ENCODE results near the gene CGB8. TPM values are rescaled to one million over a fixed set of nuclear protein-coding genes. Genes with fewer than 3 reads are reported as not detected.
A peak's percentile ranks its signal among the peaks of the same experiment; 100 is the strongest.
"Not testable (repeated sequence)": the region's sequence is repeated elsewhere in the genome, so short reads cannot be mapped to it uniquely, and the experiment has no call there.

CGB8 gene
- polyA plus RNA-seq, 12 donors, result 0.27 to 1.2 (median 0.71) TPM; not detected in 5

DNA sequence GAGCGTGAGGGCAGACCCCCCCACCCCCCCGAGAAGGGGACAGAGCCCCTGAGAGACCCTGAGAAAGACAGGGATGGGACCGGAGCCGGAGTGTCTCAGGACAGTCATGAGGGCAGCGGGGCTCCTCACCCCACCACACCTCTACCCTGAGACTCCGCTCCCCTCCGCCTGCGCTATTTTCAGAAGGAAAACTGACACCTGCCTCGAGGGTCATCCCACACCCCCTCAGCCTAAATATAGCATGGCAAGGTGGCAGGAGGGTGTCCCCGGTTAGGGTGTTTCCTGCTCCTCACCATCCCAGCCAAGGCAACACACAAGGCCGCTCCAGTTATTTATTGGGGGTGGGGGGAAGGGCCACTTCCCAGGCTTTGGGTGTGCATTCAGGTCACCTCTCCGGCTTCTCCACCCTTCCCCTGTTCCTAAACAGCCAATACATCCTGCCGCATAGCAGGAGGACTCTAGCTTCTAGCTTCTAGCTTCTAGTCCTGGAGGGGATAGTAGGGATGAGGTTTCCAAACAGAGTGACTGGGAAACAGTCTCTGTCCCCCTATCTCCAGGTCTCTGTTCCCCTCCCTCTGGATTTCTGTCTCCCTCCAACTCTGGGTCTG, 17.1 kb upstream of the CGB8 start:
- DNase-seq, result no peak

DNA sequence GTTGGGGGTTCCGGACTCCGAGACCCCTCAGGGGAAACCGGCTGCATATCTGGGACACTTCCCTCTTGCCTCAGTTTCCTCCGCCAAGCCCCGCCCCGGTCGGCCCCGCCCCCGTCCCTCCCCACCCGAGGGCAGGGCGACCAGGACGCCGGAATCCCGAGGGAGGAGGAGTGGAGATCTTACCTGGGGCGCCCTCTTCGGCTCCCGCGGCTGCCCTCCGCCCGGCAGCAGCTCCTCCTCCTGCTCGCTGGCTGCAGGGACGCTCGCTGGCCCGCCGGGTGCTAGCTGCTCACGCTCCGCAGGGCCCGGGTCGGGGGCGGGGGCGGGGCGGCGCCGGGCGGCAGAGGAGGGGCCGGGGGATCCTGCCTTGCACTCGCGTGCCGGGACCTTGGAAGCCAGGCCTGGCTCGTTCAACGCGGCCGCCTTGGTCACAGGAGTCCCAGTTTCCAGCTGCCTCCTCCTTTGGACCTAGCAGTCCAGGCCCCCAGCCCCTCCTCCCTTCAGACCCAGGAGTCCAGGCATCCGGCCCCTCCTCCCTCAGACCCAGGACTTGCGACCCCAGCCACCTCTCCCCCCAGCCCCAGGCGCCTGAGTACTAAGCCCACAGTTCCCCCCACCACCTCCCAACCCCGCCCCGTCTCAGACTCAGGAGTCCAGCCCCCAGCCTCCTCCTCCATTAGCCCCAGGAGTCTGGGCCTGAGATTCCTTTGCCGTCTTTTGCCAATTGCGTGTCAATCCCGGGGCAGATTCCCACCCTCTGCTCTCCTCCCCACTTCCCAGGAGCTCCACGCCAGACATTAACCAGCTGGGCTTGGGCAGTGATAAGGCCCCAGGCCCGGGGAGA, 16.1 kb upstream of the CGB8 start, which contains the start of gene NTF4:
TSS of gene NTF4 (minus strand) at position 51 of the 844 bp plus-strand sequence. CDS start 2,821 bp downstream, outside the sequence.
- DNase-seq, result no peak

DNA sequence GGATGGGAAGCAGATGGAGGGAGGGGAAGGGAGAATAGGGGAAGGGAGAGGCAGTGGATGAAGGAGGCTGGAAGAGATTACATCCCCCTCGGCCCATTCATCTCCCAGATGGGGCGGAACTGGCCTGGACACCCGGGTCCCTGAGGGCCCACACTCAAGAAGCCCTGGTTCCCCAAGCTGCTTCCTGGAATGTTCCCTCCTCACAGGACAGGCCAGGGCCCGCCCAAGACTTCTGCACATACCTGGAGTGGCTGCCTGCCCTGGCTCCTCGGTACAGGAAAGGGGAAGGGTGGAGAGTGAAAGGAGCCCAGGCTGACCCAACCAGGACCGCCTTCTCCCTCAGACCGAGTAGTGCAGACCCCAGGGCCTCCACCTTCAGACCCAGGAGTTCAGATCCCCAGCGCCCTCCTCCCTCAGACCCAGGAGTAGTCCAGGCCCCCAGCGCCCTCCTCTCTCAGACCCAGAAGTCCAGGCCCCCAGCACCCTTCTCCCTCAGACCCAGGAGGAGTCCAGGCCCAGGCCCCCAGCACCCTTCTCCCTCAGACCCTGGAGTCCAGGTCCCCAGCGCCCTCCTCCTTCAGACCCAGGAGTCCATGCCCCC, 15.2 kb upstream of the CGB8 start:
- DNase-seq, result no peak

DNA sequence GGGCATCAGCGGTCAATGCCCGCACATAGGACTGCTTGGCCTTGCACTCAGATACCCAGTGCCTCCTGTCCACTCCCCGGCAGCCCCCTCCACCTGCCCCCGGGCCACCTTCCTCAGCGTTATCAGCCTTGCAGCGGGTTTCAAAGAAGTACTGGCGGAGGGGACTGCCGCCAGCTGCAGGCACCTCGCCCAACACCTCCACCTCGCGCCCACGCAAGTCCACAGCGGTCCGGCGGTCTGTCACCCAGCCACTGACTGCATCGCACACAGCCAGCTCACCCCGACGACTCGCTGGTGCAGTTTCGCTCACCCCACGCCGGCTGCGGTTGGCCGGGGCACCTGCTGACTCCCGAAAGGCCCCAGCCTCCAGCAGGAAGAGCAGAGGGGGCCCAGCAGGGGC, 12.5 kb upstream of the CGB8 start:
- DNase-seq, result no peak

DNA sequence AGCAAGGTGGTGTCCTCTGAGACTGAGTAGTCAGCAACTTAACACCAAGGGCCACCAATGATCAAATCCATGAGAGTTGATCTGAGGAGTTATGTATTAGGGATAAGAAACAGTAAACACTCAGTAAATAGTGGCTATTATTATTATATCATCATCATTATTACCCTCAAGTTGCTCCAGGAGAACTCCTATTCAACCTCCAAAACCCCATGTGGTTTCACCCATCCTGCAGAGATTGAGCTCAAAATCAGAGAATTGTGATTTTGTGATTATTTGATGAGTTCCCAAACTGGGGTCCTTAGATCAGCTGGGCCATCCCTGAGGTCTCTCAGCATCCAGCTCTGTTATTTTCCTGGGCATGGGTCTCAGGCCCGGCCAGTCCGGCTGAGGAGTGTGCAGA, 12.1 kb upstream of the CGB8 start:
- DNase-seq, result no peak

DNA sequence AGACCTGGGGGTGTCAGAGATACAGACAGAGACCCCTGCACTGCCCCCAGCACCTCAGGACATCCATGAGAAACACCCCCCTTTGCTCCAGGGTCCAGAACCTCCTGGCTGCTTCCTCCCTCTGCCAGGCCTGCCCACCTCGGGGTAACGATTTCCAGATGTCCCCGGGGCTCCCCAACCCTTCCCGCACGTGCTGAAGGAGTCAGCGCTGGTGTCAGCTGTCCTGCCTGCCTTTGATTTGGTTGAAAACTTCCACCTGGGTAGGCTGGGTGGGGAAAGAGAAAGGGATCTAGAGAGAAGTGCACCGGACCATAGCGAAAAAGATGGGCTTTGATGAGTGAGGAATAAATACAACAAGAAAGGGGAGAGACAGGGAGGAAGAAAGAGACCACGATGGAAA, 10.1 kb upstream of the CGB8 start:
- DNase-seq, result no peak

DNA sequence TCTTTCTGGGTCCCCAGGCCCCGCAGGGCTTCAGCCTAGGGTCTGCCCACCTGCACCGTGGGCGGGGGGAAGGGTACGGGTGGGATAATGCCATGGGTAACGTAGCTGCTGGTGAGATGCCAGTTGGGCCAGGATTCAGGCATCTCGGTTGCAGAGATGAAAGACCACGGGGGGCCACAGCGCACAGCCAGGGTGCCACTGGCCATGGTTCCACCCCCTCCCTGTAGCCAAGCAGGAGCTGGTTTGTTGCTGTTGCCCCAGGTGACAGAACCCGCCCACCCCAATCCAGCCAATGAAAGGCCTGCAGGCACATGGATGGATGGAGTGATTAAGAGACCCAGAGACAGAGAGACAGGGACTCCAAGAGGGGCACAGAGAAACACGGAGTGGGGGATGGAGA, 9.7 kb upstream of the CGB8 start:
- no peak for DNase-seq

DNA sequence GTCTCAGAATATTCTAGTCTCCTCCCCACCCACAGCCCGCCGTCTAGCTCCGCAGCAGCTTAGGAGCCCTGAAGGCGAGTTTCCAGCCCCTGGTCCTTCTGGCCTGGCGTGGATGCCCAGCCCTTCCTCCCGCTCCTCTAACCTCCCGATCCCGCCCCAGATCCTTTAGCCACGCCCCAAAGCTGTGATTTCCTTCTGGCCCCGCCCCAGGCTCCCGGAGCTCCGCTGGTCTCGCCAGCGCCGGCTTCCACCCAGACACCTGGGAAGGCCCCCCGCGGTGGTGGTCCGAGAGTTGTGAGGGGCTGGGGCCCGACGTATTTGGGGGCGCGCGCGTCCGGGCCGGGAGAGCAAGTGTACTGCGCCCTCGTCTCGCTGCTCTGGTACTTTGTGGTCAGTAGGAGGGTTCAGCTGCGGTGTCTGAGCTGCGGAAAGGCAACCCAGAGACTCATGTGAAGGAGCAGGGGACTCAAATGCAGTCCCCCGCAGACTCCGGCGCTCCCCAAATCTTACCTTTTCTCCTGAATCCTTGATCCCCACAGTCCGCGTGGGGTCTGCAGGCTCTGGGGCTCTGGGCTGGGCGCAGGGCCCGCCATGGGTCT, 8.8 kb upstream of the CGB8 start, which contains the start of gene CGB7:
TSS of gene CGB7 (minus strand) at position 114 of the 599 bp plus-strand sequence. CDS start 2,374 bp downstream, outside the sequence.
- DNase-seq, result no peak

DNA sequence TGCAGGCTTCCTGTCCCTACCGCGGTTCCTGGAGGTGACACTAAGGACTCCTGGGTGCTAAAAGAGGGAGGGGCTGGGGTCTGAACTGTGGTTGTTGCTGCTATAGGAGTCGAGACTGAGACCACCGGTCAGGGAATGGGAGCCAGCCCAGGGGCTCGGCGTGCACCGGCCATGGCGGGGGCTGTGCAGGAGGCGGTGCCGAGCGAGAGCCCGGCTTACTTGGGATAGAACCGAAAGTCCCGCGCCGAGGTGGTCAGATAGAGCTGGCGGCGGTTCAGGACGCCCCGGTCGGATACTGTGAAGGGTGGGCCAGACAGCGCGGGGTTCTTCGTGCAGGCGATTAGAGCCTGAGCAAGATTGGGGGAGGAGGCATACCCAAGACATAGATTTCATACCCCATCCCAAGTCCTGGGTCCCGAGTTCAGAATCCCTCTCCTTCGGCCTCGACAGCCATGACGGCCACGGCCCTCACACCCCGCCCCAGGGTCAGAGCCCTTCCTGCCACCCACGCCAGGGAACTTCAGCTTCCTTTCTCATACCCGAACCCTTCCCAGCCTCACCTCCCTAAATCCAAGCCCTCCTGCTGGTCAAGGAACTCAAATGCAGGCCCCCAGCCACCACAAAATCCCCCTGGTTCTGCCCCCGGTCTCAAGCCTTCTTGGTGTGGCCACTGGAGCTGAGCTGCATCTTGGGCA, 8.1 kb upstream of the CGB8 start:
- not testable (repeated sequence) for DNase-seq

DNA sequence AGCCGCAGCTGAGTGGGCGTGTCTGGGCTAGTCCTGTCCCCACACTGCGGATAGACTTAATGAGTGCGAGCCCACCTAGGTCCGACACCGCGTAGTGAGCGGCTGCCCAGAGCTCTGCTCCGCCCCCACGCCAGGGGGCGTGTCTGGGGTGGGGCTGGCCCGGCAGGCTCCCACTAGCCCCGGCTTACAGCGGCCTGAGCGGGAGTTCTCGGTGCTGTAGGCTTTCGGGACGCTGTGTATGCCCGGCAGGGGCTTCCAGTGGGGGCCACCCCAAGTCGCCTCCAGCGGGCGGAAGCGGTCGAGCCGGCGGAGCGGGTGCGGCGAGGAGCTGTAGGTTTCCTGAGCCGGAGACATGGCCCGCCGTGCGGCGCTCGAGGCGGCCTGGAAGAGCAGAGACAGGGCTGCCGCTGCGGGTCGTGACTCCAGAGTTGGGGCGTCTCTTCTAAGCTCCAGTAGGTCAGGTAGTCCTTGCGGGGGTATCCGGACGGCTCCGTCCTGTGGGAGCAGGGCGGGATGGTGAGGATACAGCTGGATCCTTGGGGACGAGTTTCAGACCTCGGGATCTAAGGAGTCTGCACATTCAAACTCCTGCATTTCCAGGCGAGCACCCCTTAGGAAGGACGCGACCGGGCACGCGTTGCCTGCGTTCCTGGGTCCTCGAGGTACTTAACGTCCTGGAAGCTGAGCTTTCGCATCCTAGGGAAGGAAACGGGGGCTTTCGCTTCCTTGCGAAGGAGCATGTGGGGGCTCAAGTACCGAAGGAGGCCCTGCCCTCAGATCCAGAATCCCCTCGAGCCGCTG, 7.4 kb upstream of the CGB8 start:
- peak; percentile 35 for DNase-seq

DNA sequence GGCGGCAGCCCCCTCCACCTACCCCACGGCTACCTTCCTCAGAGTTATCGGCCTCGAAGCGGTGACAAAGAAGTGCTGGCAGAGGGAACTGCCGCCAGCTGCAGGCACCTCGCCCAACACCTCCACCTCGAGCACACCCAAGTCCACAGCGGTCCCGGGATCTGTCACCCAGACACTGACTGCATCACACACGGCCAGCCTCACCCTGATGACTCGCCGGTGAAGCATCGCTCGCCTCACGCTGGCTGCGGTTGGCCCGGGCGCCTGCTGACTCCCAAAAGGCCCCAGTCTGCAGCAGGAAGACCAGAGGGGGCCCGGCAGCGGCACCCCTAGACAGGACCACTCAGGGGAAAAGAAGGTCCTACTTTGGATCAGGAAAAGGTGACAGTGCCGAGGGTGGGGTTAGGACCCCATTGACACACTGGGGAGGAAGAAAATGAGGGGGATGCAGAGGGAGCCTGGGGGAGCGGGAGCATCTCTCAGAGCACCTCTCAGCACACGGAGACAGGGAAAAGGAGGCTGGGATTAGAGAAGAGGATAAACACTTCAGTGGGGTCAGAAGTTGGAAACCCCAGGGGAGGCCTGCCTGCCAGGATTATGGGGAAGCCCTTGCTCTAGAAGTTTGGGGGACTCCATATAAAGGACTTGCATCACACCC, 1.6 kb upstream of the CGB8 start:
- DNase-seq, result not testable (repeated sequence)

DNA sequence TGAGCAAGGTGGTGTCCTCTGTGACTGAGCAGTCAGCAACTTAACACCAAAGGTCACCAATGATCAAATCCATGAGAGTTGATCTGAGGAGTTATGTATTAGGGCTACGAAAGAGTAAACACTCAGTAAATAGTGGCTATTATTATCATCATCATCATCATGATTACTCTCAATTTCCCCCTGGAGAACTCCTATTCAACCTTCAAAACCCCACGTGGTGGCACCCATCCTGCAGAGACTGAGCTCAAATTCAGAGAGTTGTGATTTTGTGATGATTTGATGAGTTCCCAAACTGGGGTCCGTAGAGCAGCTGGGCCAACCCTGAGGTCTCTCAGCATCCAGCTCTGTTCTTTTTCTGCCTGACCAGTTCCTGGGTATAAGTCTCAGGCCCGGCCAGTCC, 923 bp upstream of the CGB8 start:
- DNase-seq, result not testable (repeated sequence)

DNA sequence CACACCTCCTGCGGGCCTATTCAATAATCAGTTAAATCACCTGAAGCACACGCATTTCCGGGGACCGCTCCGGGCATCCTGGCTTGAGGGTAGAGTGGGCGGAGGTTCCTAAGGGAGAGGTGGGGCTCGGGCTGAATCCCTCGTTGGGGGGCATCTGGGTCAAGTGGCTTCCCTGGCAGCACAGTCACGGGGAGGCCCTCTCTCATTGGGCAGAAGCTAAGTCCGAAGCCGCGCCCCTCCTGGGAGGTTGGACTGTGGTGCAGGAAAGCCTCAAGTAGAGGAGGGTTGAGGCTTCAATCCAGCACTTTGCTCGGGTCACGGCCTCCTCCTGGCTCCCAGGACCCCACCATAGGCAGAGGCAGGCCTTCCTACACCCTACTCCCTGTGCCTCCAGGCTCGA, 5.4 kb downstream of the CGB8 start, which contains the start of gene CGB5:
TSS of gene CGB5 (plus strand) at position 301 of the 400 bp plus-strand sequence. CDS start 362 bp downstream, outside the sequence.
- DNase-seq, result not testable (repeated sequence)

DNA sequence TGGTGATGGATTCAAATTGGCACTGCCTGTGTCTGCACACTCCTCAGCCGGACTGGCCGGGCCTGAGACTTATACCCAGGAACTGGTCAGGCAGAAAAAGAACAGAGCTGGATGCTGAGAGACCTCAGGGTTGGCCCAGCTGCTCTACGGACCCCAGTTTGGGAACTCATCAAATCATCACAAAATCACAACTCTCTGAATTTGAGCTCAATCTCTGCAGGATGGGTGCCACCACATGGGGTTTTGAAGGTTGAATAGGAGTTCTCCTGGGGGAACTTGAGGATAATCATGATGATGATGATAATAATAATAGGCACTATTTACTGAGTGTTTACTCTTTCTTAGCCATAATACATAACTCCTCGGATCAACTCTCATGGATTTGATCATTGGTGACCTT, 6.2 kb downstream of the CGB8 start:
- DNase-seq, result not testable (repeated sequence)

DNA sequence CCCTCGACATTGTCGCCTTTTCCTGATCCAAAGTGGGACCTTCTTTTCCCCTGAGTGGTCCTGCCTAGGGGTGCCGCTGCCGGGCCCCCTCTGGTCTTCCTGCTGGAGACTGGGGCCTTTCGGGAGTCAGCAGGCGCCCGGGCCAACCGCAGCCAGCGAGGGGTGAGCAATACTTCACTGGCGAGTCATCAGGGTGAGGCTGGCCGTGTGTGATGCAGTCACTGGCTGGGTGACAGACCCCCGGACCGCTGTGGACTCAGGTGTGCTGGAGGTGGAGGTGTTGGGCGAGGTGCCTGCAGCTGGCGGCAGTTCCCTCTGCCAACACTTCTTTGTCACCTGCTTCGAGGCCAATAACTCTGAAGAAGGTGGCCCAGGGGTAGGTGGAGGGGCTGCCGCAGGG, 6.7 kb downstream of the CGB8 start:
- no peak for DNase-seq

DNA sequence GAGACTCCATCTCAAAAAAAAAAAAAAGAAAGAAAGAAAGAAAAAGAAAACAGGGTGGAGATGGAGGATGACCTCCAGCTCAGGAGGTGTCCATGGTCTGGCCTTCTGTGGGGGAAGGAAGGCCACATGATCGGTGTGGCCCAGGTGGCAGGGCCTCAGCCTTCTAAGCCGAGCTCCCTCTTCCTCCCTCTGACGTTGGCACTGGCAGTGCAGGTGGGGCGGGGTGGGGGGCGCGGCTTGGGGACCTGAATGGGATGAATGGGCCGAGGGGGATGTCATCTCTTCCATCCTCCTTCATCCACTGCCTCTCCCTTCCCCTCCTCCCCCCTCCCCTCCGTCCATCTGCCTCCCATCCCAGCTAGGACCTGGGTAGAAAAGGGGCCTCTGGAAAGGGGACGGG, 9.2 kb downstream of the CGB8 start:
- not testable (repeated sequence) for DNase-seq

DNA sequence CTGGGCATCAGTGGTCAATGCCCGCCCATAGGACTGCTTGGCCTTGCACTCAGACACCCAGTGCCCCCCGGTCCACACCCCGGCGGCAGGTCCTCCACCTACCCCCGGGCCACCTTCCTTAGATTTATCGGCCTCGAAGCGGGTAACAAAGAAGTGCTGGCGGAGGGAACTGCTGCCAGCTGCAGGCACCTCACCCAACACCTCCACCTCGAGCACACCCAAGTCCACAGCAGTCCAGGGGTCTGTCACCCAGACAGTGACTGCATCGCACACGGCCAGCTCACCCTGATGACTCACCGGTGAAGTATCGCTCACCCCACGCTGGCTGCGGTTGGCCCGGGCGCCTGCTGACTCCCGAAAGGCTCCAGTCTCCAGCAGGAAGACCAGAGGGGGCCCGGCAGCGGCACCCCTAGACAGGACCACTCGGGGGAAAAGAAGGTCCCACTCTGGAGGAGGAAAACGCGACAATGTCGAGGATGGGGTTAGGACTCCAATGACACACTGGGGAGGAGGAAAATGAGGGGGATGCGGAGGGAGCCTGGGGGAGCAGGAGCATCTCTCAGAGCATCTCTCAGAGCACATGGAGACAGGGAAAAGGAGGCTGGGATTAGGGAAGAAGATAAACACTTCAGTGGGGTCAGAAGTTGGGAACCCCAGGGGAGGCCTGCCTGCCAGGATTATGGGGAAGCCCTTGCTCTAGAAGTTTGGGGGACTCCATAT, 10.2 kb downstream of the CGB8 start:
- not testable (repeated sequence) for DNase-seq

DNA sequence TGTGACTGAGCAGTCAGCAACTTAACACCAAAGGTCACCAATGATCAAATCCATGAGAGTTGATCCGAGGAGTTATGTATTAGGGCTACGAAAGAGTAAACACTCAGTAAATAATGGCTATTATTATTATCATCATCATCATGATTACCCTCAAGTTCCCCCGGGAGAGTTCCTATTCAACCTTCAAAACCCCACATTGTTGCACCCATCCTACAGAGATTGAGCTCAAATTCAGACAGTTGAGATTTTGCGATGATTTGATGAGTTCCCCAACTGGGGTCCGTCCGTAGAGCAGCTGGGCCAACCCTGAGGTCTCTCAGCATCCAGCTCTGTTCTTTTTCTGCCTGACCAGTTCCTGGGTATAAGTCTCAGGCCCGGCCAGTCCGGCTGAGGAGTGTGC, 10.8 kb downstream of the CGB8 start:
- not testable (repeated sequence) for DNase-seq

DNA sequence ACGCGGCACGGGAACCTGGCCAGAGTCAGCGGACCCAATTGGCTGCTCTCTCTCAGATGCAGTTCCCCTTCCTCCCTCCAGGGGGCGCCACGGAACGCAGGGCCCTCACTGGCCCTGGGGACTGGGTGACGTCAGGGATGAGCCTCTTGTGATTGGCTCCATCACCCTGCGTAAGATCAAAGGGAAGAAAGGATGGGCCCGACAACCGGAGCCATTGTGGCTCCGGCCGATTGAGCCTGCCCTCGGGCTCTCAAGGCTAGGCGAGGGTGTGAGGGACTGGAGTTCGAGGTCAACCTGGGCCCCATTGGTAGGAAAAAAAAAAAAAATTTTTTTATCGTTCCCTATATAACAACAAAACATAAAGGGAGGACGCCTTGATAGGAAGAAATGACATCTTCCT, 12.1 kb downstream of the CGB8 start, which contains the start of gene CGB1:
TSS of gene CGB1 (minus strand) at position 81 of the 400 bp plus-strand sequence. CDS start 184 bp downstream, outside the sequence.
- DNase-seq, result not testable (repeated sequence)

All from muscle of arm (tissue), 12 donors.